Activated naive CD8-positive, alpha-beta T cell treated with anti-CD3 and anti-CD28 coated beads, Interleukin-2, amount 10 ng/mL, durations not matched to agents 7 days and 5 days (primary cell): ENCODE data around the gene SLC15A4. TPM values are rescaled to one million over a fixed set of nuclear protein-coding genes. Genes with fewer than 3 reads are reported as not detected.

Source experiments
- ATAC-seq: fragments of 150-1000 bp; cut with Tn5 transposase; one replicate; pipeline ENCODE4 v1.10.0; 2021; ENCODE audit warnings: low read depth, moderate library complexity
- POLR2A ChIA-PET: fragments of 350-600 bp; sonication (Branson Sonifier 250); formaldehyde crosslinking; loops from one replicate; lab custom pipeline; 2021; ENCODE audit warnings: antibody characterized with exemption; lab: Charles Lee
- DNase-seq: peaks from one replicate; pipeline ENCODE4 v3.0.0; 2021
- H3K27ac Mint-ChIP-seq: one replicate; pipeline ENCODE4 v1.8.0; 2022; ENCODE audit warnings: mild to moderate bottlenecking, mixed read lengths
- H3K27me3 Mint-ChIP-seq: one replicate; pipeline ENCODE4 v1.8.0; 2022; ENCODE audit warnings: mild to moderate bottlenecking, moderate library complexity, mixed read lengths
- H3K36me3 Mint-ChIP-seq: one replicate; pipeline ENCODE4 v1.8.0; 2021; ENCODE audit warnings: mild to moderate bottlenecking, mixed read lengths
- H3K4me1 Mint-ChIP-seq: one replicate; pipeline ENCODE4 v1.8.0; 2021; ENCODE audit warnings: mixed read lengths
- H3K4me3 Mint-ChIP-seq: one replicate; pipeline ENCODE4 v1.8.0; 2022; ENCODE audit warnings: mild to moderate bottlenecking, moderate library complexity, mixed read lengths
- H3K9me3 Mint-ChIP-seq: one replicate; pipeline ENCODE4 v1.8.0; 2021; ENCODE audit warnings: mixed read lengths
- total RNA-seq, 2 experiments: library from RNA; stranded (reverse); gene quantifications; one replicate each; pipeline ENCODE4 v1.2.3, GENCODE V29; 2021

SLC15A4 gene
- total RNA-seq = 10 to 100 TPM; 21.4 to 25.8 TPM

DNA sequence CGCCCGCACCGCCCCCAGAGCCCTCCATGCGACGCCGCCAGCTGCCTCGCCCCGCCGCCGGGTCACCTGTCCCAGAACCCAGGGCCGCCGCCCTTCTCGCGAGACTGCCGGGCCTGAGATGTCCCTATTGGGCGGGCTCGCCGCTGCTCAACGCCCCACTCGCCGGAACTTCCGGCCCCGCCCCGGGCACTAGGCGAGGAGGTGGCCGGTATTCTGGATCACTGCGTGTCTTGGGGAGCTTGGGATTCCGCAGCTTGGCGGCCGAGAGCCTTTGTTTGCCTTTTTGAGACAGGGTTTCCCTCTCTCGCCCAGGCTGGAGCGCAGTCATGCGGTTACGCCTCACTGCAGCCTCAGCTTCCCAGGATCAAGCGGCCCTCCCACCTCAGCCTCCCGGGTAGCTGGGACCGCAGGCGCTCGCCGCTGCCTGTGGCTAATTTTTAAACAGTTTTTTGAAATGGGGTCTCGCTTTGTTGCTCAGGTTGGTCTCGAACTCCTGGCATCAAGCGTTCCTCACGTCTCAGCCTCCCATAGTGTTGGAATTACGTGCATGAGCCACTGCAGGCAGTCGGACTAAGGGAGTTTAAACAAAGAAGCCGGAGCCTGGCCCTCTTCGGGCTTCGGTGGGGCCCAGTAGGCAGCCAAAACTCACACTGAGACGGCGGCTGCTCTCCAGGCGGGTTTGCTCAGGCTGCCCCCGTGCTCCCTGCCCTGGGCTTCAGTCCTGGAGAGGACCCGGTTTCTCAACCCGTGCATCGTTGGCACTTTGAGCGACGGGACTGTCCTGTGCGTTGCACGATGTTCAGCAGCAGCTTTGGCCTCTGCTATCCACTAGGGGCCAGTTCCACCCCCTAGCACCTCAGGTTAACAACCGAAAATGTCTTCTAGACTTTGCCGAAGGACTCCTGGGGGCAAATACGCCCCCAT lies at the start of gene SLC15A4:
Gene SLC15A4, minus strand, starts transcription at position 43 of the 924 bp plus-strand sequence. Its CDS starts 15 bp downstream, at position 28.
- DNase-seq = peak; percentile 97
- Mint-ChIP-seq H3K27me3 (peaks cover 6% of the 10 kb centered on the region), H3K4me1 (peaks cover 18% of the 10 kb centered on the region), H3K36me3 (peaks cover 8% of the 10 kb centered on the region), H3K9me3 (no peaks in the 10 kb centered on the region), H3K4me3 (peak within 1 kb of the TSS; percentile 89), H3K27ac (peak within 1 kb of the TSS; percentile 78)
- ATAC-seq = peak; percentile 94
- POLR2A ChIA-PET = interaction anchor here (0.8 to 2.6 kb wide), 7 partner anchors 12 to 92 kb away, joined by 3 to 12 read pairs (median 3); no protein-coding TSS in a partner anchor

DNA sequence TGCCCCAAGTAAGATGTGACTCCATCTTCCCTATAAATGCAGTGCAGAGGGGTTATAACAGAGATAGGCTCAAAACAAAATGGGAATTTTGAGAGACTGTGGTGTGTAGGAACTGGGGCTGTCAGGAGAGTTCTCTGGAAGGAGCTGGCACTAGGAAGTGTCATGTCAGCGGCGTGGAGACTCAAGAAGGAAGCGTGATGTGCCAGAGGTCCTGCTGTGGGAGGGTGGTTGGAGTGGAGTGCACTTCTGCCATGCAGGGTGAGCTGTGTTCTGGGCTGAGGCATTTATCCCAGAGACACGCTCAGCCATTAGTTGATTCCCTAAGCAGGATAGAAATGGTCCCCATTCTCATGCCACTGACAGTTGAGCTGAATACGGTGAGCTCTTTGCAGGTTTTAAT lies 48.5 kb upstream of the SLC15A4 start:
- H3K36me3 Mint-ChIP-seq = no peaks in the 10 kb centered on the region
- peaks cover 4% of the 10 kb centered on the region for H3K27me3 Mint-ChIP-seq
- H3K4me3 Mint-ChIP-seq = no peak overlapping the region
- no peak for ATAC-seq
- H3K4me1 Mint-ChIP-seq = no peaks in the 10 kb centered on the region
- peaks cover 2% of the 10 kb centered on the region for H3K9me3 Mint-ChIP-seq
- POLR2A ChIA-PET = no interaction called here
- no peak overlapping the region for H3K27ac Mint-ChIP-seq
- no peak for DNase-seq

DNA sequence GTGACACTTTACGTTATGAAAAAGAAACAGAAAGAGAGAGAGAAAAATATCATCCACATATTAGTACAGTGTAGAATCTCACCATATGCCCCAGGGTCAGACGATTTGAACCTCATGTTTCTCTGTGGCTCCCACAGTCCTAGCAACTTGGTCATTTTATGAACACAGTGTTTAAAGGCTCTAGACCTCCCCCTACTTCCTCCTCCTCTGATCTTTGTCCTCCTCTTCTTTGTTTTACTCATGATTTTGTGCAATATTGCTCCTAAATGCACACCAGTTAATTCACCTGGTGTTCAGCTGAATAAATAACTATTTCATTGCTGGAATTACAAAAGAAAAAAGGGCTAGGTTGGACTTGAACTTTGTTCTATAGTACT lies 47.7 kb upstream of the SLC15A4 start:
- Mint-ChIP-seq H3K27me3 (peaks cover 4% of the 10 kb centered on the region), H3K27ac (no peak overlapping the region), H3K4me3 (no peak overlapping the region), H3K36me3 (no peaks in the 10 kb centered on the region), H3K9me3 (peaks cover 2% of the 10 kb centered on the region), H3K4me1 (no peaks in the 10 kb centered on the region)
- POLR2A ChIA-PET = no interaction called here
- DNase-seq (no peak), ATAC-seq (no peak)

DNA sequence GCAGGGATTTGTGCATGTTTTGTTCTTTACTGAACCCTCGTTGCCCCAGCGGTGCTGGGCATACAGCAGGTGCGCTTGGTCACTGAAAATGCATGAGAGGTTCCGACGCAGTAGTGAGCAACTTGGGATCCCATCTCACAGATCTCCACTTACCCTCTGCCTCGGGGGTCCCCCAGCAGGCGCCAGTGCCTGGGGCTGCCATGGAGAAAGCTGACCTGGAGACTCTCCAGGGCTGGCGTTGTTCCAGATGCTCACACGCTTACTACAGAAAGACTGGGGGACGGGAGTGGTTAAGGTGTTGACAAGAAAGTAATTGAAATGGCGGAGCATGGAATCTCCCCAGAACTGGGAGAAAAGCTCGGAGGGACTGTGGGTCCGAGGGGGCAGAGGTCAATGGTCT lies 43.7 kb upstream of the SLC15A4 start:
- Mint-ChIP-seq H3K4me3 (no peak overlapping the region), H3K9me3 (no peaks in the 10 kb centered on the region), H3K27me3 (no peaks in the 10 kb centered on the region), H3K36me3 (no peaks in the 10 kb centered on the region), H3K27ac (no peak overlapping the region), H3K4me1 (no peaks in the 10 kb centered on the region)
- DNase-seq (no peak), ATAC-seq (no peak)
- POLR2A ChIA-PET = no interaction called here

DNA sequence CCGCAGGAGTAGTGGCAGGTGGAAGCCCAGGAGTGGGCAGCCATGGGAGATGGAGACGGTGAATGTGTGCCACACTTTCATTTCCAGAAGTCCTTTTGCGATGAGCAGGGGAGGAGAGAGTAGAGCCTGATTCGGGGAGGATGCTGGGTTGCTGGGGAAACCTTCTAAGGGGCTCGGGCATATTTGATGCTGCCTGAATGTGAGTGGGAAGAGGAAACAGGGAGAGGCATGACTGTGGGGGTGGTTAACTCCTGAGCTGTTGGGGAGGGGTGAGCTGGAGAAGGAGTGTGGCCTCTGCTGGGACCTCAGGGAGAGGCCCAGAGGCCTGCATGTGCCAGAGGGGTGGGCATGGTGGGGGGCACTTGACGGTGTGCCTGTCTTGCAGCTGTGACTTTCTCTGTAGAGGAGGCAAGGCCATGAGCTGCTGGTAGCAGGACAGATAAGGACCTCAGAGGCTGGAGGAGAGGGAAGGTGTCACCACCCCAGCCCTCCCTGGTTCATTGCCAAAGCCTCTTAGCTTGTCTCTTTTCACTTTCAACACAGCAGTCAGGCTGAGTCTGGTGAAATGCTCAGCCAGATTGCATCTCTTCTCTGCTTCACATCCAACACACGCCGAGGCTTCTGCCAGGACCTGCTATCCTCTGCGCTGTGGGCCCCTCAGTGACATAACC lies 40.9 kb upstream of the SLC15A4 start:
- peaks cover 2% of the 10 kb centered on the region for H3K27me3 Mint-ChIP-seq
- H3K4me1 Mint-ChIP-seq = no peaks in the 10 kb centered on the region
- DNase-seq (no peak), ATAC-seq (no peak)
- POLR2A ChIA-PET = no interaction called here
- H3K36me3 Mint-ChIP-seq = no peaks in the 10 kb centered on the region
- H3K9me3 Mint-ChIP-seq = peaks cover 3% of the 10 kb centered on the region
- H3K27ac Mint-ChIP-seq = no peak overlapping the region
- no peak overlapping the region for H3K4me3 Mint-ChIP-seq

DNA sequence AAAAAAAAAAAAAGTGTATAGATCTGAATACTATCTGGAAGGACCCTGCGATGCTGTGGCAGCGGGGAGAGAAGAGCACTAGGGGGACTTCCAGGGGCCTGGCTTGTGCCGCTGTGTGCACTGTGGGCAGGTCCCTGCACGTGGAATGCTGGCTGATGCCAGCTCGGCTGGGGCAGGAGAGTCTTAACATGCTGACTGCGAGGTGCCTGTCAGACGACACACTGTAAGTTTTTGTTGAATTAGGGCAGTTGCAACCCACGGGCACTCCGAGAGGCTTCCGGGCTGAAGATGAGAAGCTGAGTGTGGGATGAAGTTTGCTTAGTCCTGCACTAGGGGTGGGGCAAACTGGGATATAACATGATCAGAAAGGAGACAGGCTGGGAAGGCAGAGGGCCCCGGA lies 40.2 kb upstream of the SLC15A4 start:
- ATAC-seq (no peak), DNase-seq (no peak)
- Mint-ChIP-seq H3K27me3 (peaks cover 3% of the 10 kb centered on the region), H3K4me1 (no peaks in the 10 kb centered on the region), H3K9me3 (peaks cover 3% of the 10 kb centered on the region), H3K36me3 (no peaks in the 10 kb centered on the region), H3K4me3 (no peak overlapping the region), H3K27ac (no peak overlapping the region)
- POLR2A ChIA-PET = no interaction called here

DNA sequence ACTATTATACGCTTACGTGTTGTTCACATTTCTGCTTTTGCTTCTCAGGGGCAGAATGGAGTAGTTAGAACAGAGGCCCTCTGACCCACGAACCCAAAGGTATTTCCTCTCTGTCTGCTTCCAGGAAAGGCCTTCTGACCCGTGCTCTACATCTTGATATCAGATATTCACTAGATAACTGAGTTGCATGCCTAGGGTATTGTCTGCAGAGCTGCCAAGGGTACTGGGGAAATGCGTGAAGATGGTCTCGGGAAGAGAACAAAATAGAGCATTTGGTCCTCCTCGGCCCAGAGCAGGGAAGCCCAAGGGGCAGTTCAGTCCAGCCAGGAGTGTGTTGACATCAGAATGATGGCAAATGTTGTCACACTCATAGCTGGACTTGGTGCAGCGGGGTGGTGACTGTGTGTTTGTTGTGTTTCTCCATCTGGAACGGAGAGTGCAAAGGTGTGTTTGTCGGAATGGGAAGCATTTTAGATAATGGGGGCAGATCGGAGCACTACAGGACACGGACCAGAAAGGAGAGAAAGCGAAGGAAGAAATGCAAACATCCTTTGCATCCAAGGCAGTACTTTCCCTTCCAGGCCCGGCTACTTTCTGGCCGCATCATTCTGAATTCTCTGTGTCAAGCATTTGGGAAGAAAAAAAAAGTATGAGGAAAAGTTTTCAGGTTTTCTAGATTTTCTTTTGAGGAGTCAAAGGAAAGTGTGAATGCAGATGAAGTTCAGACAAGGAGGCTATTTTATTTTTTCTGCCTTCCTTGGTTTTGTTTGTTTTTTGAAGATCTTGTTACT lies 37.7 kb upstream of the SLC15A4 start:
- Mint-ChIP-seq H3K4me3 (no peak overlapping the region), H3K36me3 (no peaks in the 10 kb centered on the region), H3K27me3 (peaks cover 8% of the 10 kb centered on the region), H3K9me3 (peaks cover 3% of the 10 kb centered on the region), H3K27ac (no peak overlapping the region), H3K4me1 (no peaks in the 10 kb centered on the region)
- DNase-seq (no peak), ATAC-seq (no peak)
- POLR2A ChIA-PET = no interaction called here

DNA sequence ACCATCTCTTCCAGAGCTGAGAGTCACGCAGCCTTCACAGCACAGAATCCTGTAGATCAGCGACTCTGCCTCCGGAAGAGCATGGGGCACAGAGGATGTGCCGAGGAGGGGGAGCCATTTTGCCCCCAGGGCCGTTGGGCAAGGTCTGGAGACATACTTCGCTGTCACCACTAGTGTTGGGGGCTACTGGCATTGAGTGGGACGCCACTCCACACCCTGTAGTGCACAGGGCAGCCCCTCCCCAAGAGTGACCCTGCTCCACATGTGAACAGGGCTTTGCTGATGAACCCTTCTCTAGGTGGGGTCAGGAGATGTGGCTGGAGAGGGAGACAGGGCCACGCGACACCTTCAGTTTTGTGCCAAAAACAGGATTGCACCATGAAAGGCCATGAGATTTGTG lies 35.6 kb upstream of the SLC15A4 start:
- Mint-ChIP-seq H3K36me3 (no peaks in the 10 kb centered on the region), H3K27ac (no peak overlapping the region), H3K4me1 (no peaks in the 10 kb centered on the region), H3K9me3 (peaks cover 3% of the 10 kb centered on the region), H3K4me3 (no peak overlapping the region), H3K27me3 (peaks cover 18% of the 10 kb centered on the region)
- POLR2A ChIA-PET = no interaction called here
- no peak for DNase-seq
- ATAC-seq = no peak

DNA sequence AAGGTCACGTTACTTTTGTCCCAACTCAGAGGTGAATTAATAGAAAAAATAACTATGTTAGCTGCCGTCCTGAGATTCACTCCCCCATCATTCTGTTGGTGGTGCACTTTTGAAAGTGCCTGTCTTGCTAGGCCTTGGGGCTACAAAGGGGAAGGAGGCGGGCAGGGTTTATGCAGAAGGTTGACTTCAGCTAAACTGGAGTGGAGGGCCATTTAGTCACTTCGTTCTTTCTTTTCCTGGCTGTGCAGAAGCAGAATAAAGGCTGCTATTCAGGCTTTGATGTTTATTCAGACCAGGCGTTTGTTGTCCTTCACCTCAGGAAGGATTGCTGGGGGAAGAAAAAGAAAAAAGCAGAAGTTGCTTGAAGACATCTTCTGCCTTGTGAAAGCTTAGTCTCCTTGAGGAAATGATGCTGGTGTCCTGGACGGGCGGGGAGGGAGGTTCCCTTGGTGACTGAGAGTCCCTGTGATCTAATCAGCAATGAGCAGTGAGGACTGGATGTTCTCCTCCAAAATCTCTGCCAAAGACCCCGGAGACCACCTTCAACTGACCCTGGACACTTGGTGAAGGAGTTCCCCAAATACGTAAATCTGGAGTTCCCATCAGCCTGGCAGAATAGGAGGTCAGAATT lies 33.5 kb upstream of the SLC15A4 start:
- H3K27me3 Mint-ChIP-seq = peaks cover 26% of the 10 kb centered on the region
- H3K9me3 Mint-ChIP-seq = peaks cover 3% of the 10 kb centered on the region
- H3K36me3 Mint-ChIP-seq = no peaks in the 10 kb centered on the region
- H3K27ac Mint-ChIP-seq = no peak overlapping the region
- no peak for DNase-seq
- POLR2A ChIA-PET = no interaction called here
- no peaks in the 10 kb centered on the region for H3K4me1 Mint-ChIP-seq
- H3K4me3 Mint-ChIP-seq = no peak overlapping the region
- ATAC-seq = no peak

DNA sequence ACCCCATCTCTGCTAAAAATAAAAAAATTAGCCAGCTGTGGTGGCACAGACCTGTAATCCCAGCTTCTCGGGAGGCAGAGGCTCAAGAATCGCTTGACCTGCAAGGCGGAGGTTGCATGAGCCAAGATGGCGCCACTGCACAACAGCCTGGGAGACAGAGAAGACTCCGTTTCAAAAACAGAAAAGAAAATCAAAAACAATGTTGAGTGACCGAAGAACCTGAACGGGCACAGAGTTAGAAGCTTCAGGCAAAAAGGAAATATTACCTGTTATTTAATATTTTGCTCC lies 33.0 kb upstream of the SLC15A4 start:
- Mint-ChIP-seq H3K9me3 (peaks cover 3% of the 10 kb centered on the region), H3K27me3 (peaks cover 29% of the 10 kb centered on the region), H3K4me3 (no peak overlapping the region), H3K36me3 (no peaks in the 10 kb centered on the region), H3K27ac (no peak overlapping the region), H3K4me1 (no peaks in the 10 kb centered on the region)
- POLR2A ChIA-PET = no interaction called here
- DNase-seq (no peak), ATAC-seq (no peak)

DNA sequence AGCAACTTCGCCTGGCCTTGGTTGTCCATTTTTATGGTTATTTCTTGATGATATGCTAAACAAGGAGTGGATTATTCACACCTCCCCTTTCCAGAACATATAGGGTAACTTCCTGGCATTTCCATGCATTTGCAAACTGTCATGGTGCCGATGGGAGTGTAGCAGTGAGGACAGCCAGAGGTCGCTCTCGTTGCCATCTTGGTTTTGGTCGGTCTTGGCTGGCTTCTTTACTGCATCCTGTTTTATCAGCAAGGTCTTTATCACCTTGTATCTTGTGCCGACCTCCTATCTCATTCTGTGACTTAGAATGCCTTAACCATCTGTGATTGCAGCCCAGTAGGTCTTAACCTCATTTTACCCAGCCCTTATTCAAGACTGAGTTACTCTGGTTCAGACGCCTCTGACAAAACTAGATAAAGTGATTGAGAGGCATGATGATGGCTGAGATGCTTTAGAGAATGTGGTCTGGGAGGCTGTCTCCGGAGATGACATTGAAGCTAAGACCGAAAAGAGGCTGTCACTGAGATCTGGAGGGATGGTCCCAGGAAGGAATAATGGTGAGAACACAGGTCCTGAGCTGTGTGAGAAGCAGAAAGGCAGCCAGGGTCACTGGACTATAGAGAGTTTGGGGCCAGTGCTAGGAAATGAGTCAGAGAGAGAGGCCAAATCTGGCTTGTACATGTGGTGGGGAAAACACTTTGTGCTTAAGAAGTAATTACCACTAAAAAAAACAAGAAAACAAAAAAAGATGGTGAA lies 32.5 kb upstream of the SLC15A4 start:
- H3K9me3 Mint-ChIP-seq = peaks cover 1% of the 10 kb centered on the region
- POLR2A ChIA-PET = no interaction called here
- no peaks in the 10 kb centered on the region for H3K36me3 Mint-ChIP-seq
- ATAC-seq (no peak), DNase-seq (no peak)
- peaks cover 28% of the 10 kb centered on the region for H3K27me3 Mint-ChIP-seq
- no peaks in the 10 kb centered on the region for H3K4me1 Mint-ChIP-seq
- no peak overlapping the region for H3K4me3 Mint-ChIP-seq
- H3K27ac Mint-ChIP-seq = no peak overlapping the region

DNA sequence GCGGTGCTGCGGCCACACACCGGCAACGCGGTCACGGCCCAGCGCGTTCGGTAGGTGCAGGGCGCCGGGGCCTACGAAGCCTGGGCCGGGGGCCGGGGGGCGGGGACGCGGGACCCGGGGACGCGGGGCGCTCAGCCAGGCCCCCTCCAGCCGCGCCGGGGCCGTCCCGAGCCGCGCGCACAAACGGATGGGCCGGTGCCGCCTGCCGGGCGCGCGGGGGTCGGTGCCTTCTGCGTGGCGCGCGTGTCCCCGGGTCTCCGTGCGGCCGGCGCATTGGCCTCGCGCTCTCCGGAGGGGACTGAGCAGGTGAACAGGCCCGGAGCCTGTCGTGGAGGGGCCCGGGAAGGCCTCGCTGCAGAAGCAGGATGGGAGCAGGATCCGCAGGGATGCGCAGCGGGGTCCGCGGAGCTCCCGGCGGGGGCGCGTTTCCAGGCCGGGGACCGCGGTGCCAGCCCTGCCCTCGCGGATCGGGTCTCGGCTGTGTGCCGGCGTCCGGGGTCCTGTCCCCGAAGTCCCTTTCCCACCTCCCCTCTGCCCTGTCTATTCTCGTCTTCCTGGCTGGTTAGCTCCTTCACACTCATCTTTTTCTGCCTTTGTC lies 29.9 kb upstream of the SLC15A4 start:
- ATAC-seq (no peak), DNase-seq (no peak)
- Mint-ChIP-seq H3K9me3 (no peaks in the 10 kb centered on the region), H3K27me3 (peaks cover 32% of the 10 kb centered on the region), H3K4me1 (no peaks in the 10 kb centered on the region), H3K4me3 (peak overlapping the region; percentile 48), H3K27ac (no peak overlapping the region), H3K36me3 (no peaks in the 10 kb centered on the region)
- POLR2A ChIA-PET = no interaction called here
